Measurements from ENCODE around the gene HSFX4.
"Not testable (repeated sequence)": the region's sequence is repeated elsewhere in the genome, so short reads cannot be mapped to it uniquely, and the experiment has no call there.

The HSFX4 gene

DNA sequence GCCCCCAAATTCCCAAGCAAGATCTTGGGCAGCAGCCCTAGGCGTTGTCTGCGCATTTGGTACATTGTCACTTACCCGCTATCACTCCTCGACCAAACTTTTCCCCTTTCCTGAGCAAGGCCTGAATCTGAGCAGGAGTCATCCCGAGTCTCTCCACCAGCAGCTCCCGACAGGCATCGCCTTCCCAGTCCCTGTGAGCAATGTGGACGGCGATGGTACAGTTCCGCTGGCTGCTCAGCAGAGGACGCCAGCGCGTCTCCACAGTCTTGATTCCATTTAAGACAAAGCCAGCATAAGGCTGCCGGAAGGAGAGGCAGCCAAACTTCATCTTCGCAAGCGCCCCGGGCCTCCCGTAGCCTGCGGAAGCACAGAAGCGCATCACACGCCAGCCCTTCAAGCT, 4.2 kb downstream of the HSFX4 start:
- not testable (repeated sequence) for H3K27me3 ChIP-seq (ENCODE audit: low read depth, low read length); H3K27ac ChIP-seq (ENCODE audit: low read length); H3K9me3 ChIP-seq (ENCODE audit: insufficient read depth, low read length); H2AFZ ChIP-seq (ENCODE audit: low read depth, low read length); H3K4me1 ChIP-seq (ENCODE audit: low read length); H3K36me3 ChIP-seq (replicated peaks; ENCODE audit: low read depth, low read length); H4K20me1 ChIP-seq (ENCODE audit: insufficient read depth, low read length); H3K9ac ChIP-seq (ENCODE audit: low read length); H3K4me2 ChIP-seq (ENCODE audit: low read length); H3K4me3 ChIP-seq (ENCODE audit: low read length)
- H3K79me2 ChIP-seq (ENCODE audit: low read length): peaks cover 11% of the 10 kb centered on the region

- Histone ChIP-seq H3K27ac (ENCODE audit: low read length) (0 out of 2 replicates have a peak overlapping the region, but pooled peaks have one; percentile 92), H3K4me2 (ENCODE audit: low read length) (peak overlapping the region; percentile 97), H3K9ac (ENCODE audit: low read length) (peak overlapping the region; percentile 84), H3K79me2 (ENCODE audit: low read length) (peaks cover 11% of the 10 kb centered on the region), H3K4me3 (ENCODE audit: low read length) (peak overlapping the region; percentile 99)
- H3K4me1 ChIP-seq (ENCODE audit: low read length); H3K36me3 ChIP-seq (replicated peaks; ENCODE audit: low read depth, low read length); H2AFZ ChIP-seq (ENCODE audit: low read depth, low read length); H3K27me3 ChIP-seq (ENCODE audit: low read depth, low read length); H3K9me3 ChIP-seq (ENCODE audit: insufficient read depth, low read length); H4K20me1 ChIP-seq (ENCODE audit: insufficient read depth, low read length): not testable (repeated sequence)
Observed at GRCh38 chrX:149937328-149937727, 8.0 kb downstream of the HSFX4 start.

GRCh38 chrX:149937871-149938426, 8.6 kb downstream of the HSFX4 start:
- no peaks in the 10 kb centered on the region for H4K20me1 ChIP-seq (ENCODE audit: insufficient read depth, low read length)
- H3K27me3 ChIP-seq (ENCODE audit: low read depth, low read length): no peaks in the 10 kb centered on the region
- TF ChIP-seq, protein P1, sequence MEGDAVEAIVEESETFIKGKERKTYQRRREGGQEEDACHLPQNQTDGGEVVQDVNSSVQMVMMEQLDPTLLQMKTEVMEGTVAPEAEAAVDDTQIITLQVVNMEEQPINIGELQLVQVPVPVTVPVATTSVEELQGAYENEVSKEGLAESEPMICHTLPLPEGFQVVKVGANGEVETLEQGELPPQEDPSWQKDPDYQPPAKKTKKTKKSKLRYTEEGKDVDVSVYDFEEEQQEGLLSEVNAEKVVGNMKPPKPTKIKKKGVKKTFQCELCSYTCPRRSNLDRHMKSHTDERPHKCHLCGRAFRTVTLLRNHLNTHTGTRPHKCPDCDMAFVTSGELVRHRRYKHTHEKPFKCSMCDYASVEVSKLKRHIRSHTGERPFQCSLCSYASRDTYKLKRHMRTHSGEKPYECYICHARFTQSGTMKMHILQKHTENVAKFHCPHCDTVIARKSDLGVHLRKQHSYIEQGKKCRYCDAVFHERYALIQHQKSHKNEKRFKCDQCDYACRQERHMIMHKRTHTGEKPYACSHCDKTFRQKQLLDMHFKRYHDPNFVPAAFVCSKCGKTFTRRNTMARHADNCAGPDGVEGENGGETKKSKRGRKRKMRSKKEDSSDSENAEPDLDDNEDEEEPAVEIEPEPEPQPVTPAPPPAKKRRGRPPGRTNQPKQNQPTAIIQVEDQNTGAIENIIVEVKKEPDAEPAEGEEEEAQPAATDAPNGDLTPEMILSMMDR (IDR thresholded peaks at IDR 0.05; ENCODE audit: low read depth, low read length): no peak
- TF ChIP-seq EZH2phosphoT487 (IDR thresholded peaks at IDR 0.05; ENCODE audit: low read depth): no peak
- H3K79me2 ChIP-seq (ENCODE audit: low read length): peaks cover 11% of the 10 kb centered on the region
- H3K36me3 ChIP-seq (replicated peaks; ENCODE audit: low read depth, low read length): no peaks in the 10 kb centered on the region
- H3K4me3 ChIP-seq (ENCODE audit: low read length): peak overlapping the region; percentile 99
- H2AFZ ChIP-seq (ENCODE audit: low read depth, low read length): no peak overlapping the region; the same call in 1 of the 2 replicates
- H3K4me2 ChIP-seq (ENCODE audit: low read length): peak overlapping the region; percentile 97
- H3K4me1 ChIP-seq (ENCODE audit: low read length): peaks cover 10% of the 10 kb centered on the region
- peak overlapping the region; percentile 84 for H3K9ac ChIP-seq (ENCODE audit: low read length)
- peak overlapping the region; percentile 92 for H3K27ac ChIP-seq (ENCODE audit: low read length)
- H3K9me3 ChIP-seq (ENCODE audit: insufficient read depth, low read length): no peaks in the 10 kb centered on the region

DNA sequence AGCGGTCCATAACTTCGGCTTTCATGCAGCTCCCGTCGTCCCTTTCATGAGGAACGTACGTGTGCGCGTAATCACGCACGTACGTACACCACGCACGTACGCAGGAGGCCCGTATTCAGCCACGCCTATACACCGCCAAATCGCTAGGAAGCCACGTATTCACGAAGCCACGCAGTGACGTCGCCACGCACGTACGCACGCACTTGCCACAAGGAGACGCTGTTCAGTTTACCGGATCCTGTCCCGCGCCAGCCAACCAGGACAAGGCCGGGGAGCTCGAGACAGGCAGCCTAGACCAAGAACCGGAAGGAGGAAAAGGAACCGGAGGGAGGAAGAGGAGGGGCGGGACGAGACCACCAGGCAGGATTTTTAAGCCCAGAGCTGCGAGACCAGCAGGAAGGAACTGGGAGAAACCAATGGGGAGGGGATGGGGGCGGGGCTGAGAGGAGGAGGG, 9.1 kb downstream of the HSFX4 start, which contains the start of gene EOLA2:
EOLA2 (minus strand) TSS at position 65 of the 454 bp plus-strand sequence. CDS start 4,617 bp downstream, outside the sequence.
- peak within 1 kb of the TSS; percentile 92 for H3K27ac ChIP-seq (ENCODE audit: low read length)

More for the DNA sequence above, 9.1 kb downstream of the HSFX4 start, which contains the start of gene EOLA2:
- TF ChIP-seq, protein P1 (IDR thresholded peaks at IDR 0.05; ENCODE audit: low read depth, low read length): peak; percentile 37
- TF ChIP-seq EZH2phosphoT487 (IDR thresholded peaks at IDR 0.05; ENCODE audit: low read depth): no peak
- Histone ChIP-seq H4K20me1 (ENCODE audit: insufficient read depth, low read length) (no peaks in the 10 kb centered on the region), H3K4me3 (ENCODE audit: low read length) (peak within 1 kb of the TSS; percentile 99), H3K79me2 (ENCODE audit: low read length) (peaks cover 11% of the 10 kb centered on the region), H3K9me3 (ENCODE audit: insufficient read depth, low read length) (no peaks in the 10 kb centered on the region), H3K4me1 (ENCODE audit: low read length) (peaks cover 10% of the 10 kb centered on the region), H2AFZ (ENCODE audit: low read depth, low read length) (no peak within 1 kb of the TSS; the same call in 1 of the 2 replicates), H3K4me2 (ENCODE audit: low read length) (peak within 1 kb of the TSS; percentile 97), H3K27me3 (ENCODE audit: low read depth, low read length) (no peaks in the 10 kb centered on the region), H3K36me3 (replicated peaks; ENCODE audit: low read depth, low read length) (no peaks in the 10 kb centered on the region), H3K9ac (ENCODE audit: low read length) (peak within 1 kb of the TSS; percentile 84)
